Smooth muscle cell (in vitro differentiated cells): Measurements from ENCODE around the gene DENND1A. TPM values are rescaled to one million over a fixed set of nuclear protein-coding genes. Genes with fewer than 3 reads are reported as not detected.
"Not testable (repeated sequence)": the region's sequence is repeated elsewhere in the genome, so short reads cannot be mapped to it uniquely, and the experiment has no call there.

Experiments used
- DNase-seq: peaks from one replicate; lab custom pipeline; 2025; ENCODE audit not compliant: unreplicated experiment; lab: John Stamatoyannopoulos, UW
- H2AFZ ChIP-seq: fragments of 200-600 bp; sonication (generic); 2 replicates; pipeline ENCODE4 v1.6.0; 2016; ENCODE audit warnings: antibody characterized with exemption, low read depth, mild to moderate bottlenecking
- H3F3A ChIP-seq: fragments of 200-600 bp; sonication (generic); 2 replicates; pipeline ENCODE4 v1.6.0; 2017; ENCODE audit warnings: antibody characterized with exemption, low read depth
- H3K27ac ChIP-seq: fragments of 200-600 bp; sonication (generic); 2 replicates; pipeline ENCODE4 v1.5.1; 2016; ENCODE audit warnings: low read depth, mild to moderate bottlenecking
- H3K27me3 ChIP-seq: fragments of 200-600 bp; sonication (generic); 2 replicates; pipeline ENCODE4 v1.6.1; 2016; ENCODE audit warnings: low read depth, mild to moderate bottlenecking
- H3K36me3 ChIP-seq: fragments of 200-600 bp; sonication (generic); 2 replicates; pipeline ENCODE4 v1.5.1; 2016; ENCODE audit warnings: low read depth
- H3K4me1 ChIP-seq: fragments of 200-600 bp; sonication (generic); 2 replicates; pipeline ENCODE4 v1.5.1; 2016; ENCODE audit warnings: low read depth
- H3K4me2 ChIP-seq: fragments of 200-600 bp; sonication (generic); 2 replicates; pipeline ENCODE4 v1.6.0; 2016; ENCODE audit warnings: mild to moderate bottlenecking
- H3K4me3 ChIP-seq: fragments of 200-600 bp; sonication (generic); 2 replicates; pipeline ENCODE4 v1.5.1; 2016; ENCODE audit warnings: mild to moderate bottlenecking
- H3K79me2 ChIP-seq: fragments of 200-600 bp; sonication (generic); 2 replicates; pipeline ENCODE4 v1.6.0; 2016; ENCODE audit warnings: low read depth, mild to moderate bottlenecking
- H3K9ac ChIP-seq: fragments of 200-600 bp; sonication (generic); 2 replicates; pipeline ENCODE4 v1.6.0; 2016; ENCODE audit warnings: low read depth
- H3K9me3 ChIP-seq: fragments of 200-600 bp; sonication (generic); replicated peaks from 2 replicates; pipeline ENCODE4 v1.5.1; 2016; ENCODE audit warnings: low read depth
- H4K20me1 ChIP-seq: fragments of 200-600 bp; sonication (generic); 2 replicates; pipeline ENCODE4 v1.6.0; 2016; ENCODE audit warnings: low read depth
- CTCF ChIP-seq: fragments of 200-600 bp; sonication (generic); IDR thresholded peaks from 2 replicates; pipeline ENCODE4 v1.5.1; 2017; ENCODE audit warnings: borderline replicate concordance, mild to moderate bottlenecking, antibody characterized with exemption; ENCODE audit not compliant: insufficient read depth, poor library complexity, severe bottlenecking
- WGBS: methylation state at CpG from one replicate; pipeline ENCODE4 v1.1.7; 2016; ENCODE audit warnings: low lambda C conversion rate; 5-methylcytosine and 5-hydroxymethylcytosine counted together
- polyA plus RNA-seq: library from polyadenylated mRNA; unstranded; fragments of >200 nt; fragmentation: Nextera tagmentation; extraction: Ambion mirVana; gene quantifications from 2 replicates; pipeline ENCODE4 v1.2.1, GENCODE V29; 2016
- total RNA-seq: library from RNA; depleted of rRNA; stranded (reverse); fragments of >200 nt; gene quantifications from 2 replicates; pipeline ENCODE4 v1.2.3, GENCODE V29; 2014

The DENND1A gene
- total and polyA plus RNA-seq, 2 experiments from 2014 or later: 8.1 to 20.2 TPM

GRCh38 chr9:123948286-123948685, 18.4 kb upstream of the DENND1A start:
- Histone ChIP-seq H3K27ac (no peak overlapping the region), H3K9me3 (no peaks in the 10 kb centered on the region)
- WGBS: 72% methylated on average over 3 of the region's 3 CpGs

DNA sequence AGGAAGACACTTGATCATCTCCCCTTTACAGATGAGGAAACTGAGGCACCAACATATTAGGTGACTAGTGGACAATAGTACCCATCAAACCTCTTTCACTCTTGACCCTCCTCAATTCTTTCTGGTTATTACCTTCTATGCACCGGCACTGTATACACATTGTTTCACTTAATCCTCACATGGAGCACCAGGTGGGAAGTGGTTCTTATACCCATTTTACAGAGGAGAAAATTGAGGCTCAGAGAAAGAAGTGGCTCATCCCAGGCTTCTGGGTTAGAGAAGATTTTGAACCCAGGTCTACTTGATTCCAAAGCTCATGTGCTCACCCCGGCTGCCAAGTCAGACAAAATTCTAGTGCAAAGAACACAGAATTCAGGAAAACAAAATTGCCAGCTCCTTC, 17.4 kb upstream of the DENND1A start:
- Histone ChIP-seq H3K27ac (no peak overlapping the region), H3K4me3 (no peak overlapping the region), H4K20me1 (no peaks in the 10 kb centered on the region), H3K79me2 (no peaks in the 10 kb centered on the region), H3K9ac (no peak overlapping the region), H3K27me3 (peaks cover 12% of the 10 kb centered on the region), H3K4me2 (no peak overlapping the region), H3K36me3 (no peaks in the 10 kb centered on the region), H3K4me1 (no peaks in the 10 kb centered on the region), H3F3A (no peaks in the 10 kb centered on the region), H3K9me3 (no peaks in the 10 kb centered on the region), H2AFZ (no peak overlapping the region)
- DNase-seq: no peak
- TF ChIP-seq CTCF: no peak
- 95% methylated on average over 2 of the region's 2 CpGs for WGBS

More at GRCh38 chr9:123948286-123948685, 18.4 kb upstream of the DENND1A start:
- no peak overlapping the region for H3K9ac ChIP-seq
- H3K36me3 ChIP-seq: no peaks in the 10 kb centered on the region
- H4K20me1 ChIP-seq: no peaks in the 10 kb centered on the region
- no peaks in the 10 kb centered on the region for H3K79me2 ChIP-seq
- H3K4me3 ChIP-seq: no peak overlapping the region
- no peak for DNase-seq
- TF ChIP-seq CTCF: no peak
- no peaks in the 10 kb centered on the region for H3F3A ChIP-seq
- H3K27me3 ChIP-seq: peaks cover 21% of the 10 kb centered on the region
- peaks cover 7% of the 10 kb centered on the region for H3K4me1 ChIP-seq
- H2AFZ ChIP-seq: no peak overlapping the region
- H3K4me2 ChIP-seq: no peak overlapping the region

GRCh38 chr9:123946101-123946821, 16.3 kb upstream of the DENND1A start:
- H3K4me3 ChIP-seq: no peak overlapping the region
- H3K36me3 ChIP-seq: no peaks in the 10 kb centered on the region
- TF ChIP-seq CTCF: no peak
- H3K4me1 ChIP-seq: no peaks in the 10 kb centered on the region
- peaks cover 12% of the 10 kb centered on the region for H3K27me3 ChIP-seq
- no peak for DNase-seq
- no peaks in the 10 kb centered on the region for H3F3A ChIP-seq
- H2AFZ ChIP-seq: no peak overlapping the region
- no peaks in the 10 kb centered on the region for H3K79me2 ChIP-seq
- no peak overlapping the region for H3K27ac ChIP-seq
- no peaks in the 10 kb centered on the region for H4K20me1 ChIP-seq
- no peak overlapping the region for H3K9ac ChIP-seq
- no peak overlapping the region for H3K4me2 ChIP-seq
- WGBS: 70% methylated on average over 8 of the region's 8 CpGs
- H3K9me3 ChIP-seq: no peaks in the 10 kb centered on the region

GRCh38 chr9:123945532-123945931, 15.6 kb upstream of the DENND1A start:
- Histone ChIP-seq H4K20me1 (no peaks in the 10 kb centered on the region), H2AFZ (no peak overlapping the region), H3K9ac (no peak overlapping the region), H3K9me3 (no peaks in the 10 kb centered on the region), H3F3A (no peaks in the 10 kb centered on the region), H3K4me1 (no peaks in the 10 kb centered on the region), H3K4me3 (no peak overlapping the region), H3K27ac (no peak overlapping the region), H3K27me3 (peaks cover 5% of the 10 kb centered on the region), H3K36me3 (no peaks in the 10 kb centered on the region), H3K79me2 (no peaks in the 10 kb centered on the region), H3K4me2 (no peak overlapping the region)
- WGBS: 74% methylated on average over 12 of the region's 12 CpGs
- no peak for DNase-seq
- no peak for TF ChIP-seq CTCF

DNA sequence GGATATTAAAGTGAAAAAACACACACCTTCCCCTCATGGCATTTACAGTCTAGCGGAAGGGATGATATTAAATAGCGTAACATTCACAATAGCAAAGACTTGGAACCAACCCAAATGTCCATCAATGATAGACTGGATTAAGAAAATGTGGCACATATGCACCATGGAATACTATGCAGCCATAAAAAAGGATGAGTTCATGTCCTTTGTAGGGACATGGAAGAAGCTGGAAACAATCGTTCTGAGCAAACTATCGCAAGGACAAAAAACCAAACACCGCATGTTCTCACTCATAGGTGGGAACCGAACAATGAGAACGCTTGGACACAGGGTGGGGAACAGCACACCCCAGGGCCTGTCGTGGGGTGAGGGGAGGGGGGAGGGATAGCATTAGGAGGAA, 14.5 kb upstream of the DENND1A start:
- not testable (repeated sequence) for H3K9me3 ChIP-seq, H3K4me1 ChIP-seq, H3K79me2 ChIP-seq, H3K36me3 ChIP-seq, H2AFZ ChIP-seq, DNase-seq, H3K27ac ChIP-seq, H3K4me2 ChIP-seq, H3F3A ChIP-seq, H3K9ac ChIP-seq, H4K20me1 ChIP-seq, H3K27me3 ChIP-seq, H3K4me3 ChIP-seq
- WGBS: 97% methylated on average over 8 of the region's 8 CpGs
